GM12878 (cell line): ENCODE results near the gene SBF1. TPM values are rescaled to one million over a fixed set of nuclear protein-coding genes. Genes with fewer than 3 reads are reported as not detected.

Experiments
- ATAC-seq: fragments of 200-7000 bp; cut with Tn5 transposase; 3 replicates; pipeline ENCODE4 v1.9.1; 2020; ENCODE audit warnings: mild to moderate bottlenecking, moderate library complexity
- BruUV-seq: library from RNA; stranded (reverse); fragments of 400-500 nt; replicated peaks from 2 replicates; lab custom pipeline; 2021; lab: Mats Ljungman, UMichigan
- CTCF ChIA-PET: fragments of 300-600 bp; sonication (Branson Sonifier 250); formaldehyde crosslinking; extraction: SDS; loops from one replicate; lab custom pipeline; 2021; ENCODE audit warnings: inconsistent platforms; lab: Yijun Ruan, JAX
- POLR2A ChIA-PET: fragments of 350-600 bp; formaldehyde crosslinking; extraction: SDS; loops from one replicate; lab custom pipeline; 2021; ENCODE audit warnings: inconsistent platforms; lab: Charles Lee
- RAD21 ChIA-PET: fragments of 300-600 bp; sonication (Branson Sonifier 250); formaldehyde crosslinking; loops from one replicate; lab custom pipeline; 2023; ENCODE audit warnings: antibody characterized with exemption; ENCODE audit not compliant: unreplicated experiment; lab: Charles Lee
- SMC1A ChIA-PET: fragments of 300-600 bp; sonication (Branson Sonifier 250); formaldehyde crosslinking; loops from one replicate; lab custom pipeline; 2023; ENCODE audit not compliant: unreplicated experiment, uncharacterized antibody; lab: Charles Lee
- DNase-seq: peaks from one replicate; pipeline ENCODE4 v3.0.0-alpha.2; 2011; ENCODE audit warnings: low read depth, low spot score
- FAIRE-seq: peaks from 3 replicates; lab custom pipeline; 2011; peaks lifted over from hg19 to GRCh38; lab: Jason Lieb, UNC
- H2AFZ ChIP-seq: 2 replicates; pipeline ENCODE4 v1.6.0; 2011; ENCODE audit warnings: low read depth, low read length, control low read depth; ENCODE audit not compliant: control insufficient read depth
- H3K27ac ChIP-seq: 2 replicates; pipeline ENCODE4 v1.5.1; 2011; ENCODE audit warnings: control low read depth; ENCODE audit not compliant: control insufficient read depth, insufficient read depth
- H3K27me3 ChIP-seq, 2 experiments: replicated peaks in 1 of 2; 2 replicates each; pipeline versions ENCODE4 v1.6.0 to v1.6.1; 2011; ENCODE audit warnings: low read length in 1 of 2; ENCODE audit not compliant: control insufficient read depth in 2 of 2, insufficient read depth in 2 of 2
- H3K36me3 ChIP-seq, 2 experiments: 2 replicates each; pipeline ENCODE4 v1.5.1; 2011; ENCODE audit warnings: low read length in 1 of 2; ENCODE audit not compliant: control insufficient read depth in 2 of 2, insufficient read depth in 2 of 2
- H3K4me1 ChIP-seq: 2 replicates; pipeline ENCODE4 v1.6.1; 2011; ENCODE audit warnings: mild to moderate bottlenecking, low read length, moderate library complexity, mixed read lengths; ENCODE audit not compliant: control insufficient read depth, insufficient read depth
- H3K4me2 ChIP-seq: 2 replicates; pipeline ENCODE4 v1.6.0; 2011; ENCODE audit warnings: control low read depth; ENCODE audit not compliant: control insufficient read depth, insufficient read depth
- H3K4me3 ChIP-seq: fragments of 200-600 bp; sonication (generic); 2 replicates; pipeline ENCODE4 v1.5.1; 2016
- H3K79me2 ChIP-seq: 2 replicates; pipeline ENCODE4 v1.6.0; 2011; ENCODE audit warnings: low read length; ENCODE audit not compliant: control insufficient read depth, insufficient read depth
- H3K9ac ChIP-seq: 2 replicates; pipeline ENCODE4 v1.8.0; 2011; ENCODE audit warnings: low read length, control low read depth, mixed read lengths; ENCODE audit not compliant: control insufficient read depth, insufficient read depth
- H3K9me3 ChIP-seq: replicated peaks from 3 replicates; pipeline ENCODE4 v1.5.1; 2011; ENCODE audit warnings: mild to moderate bottlenecking, low read length; ENCODE audit not compliant: control insufficient read depth, insufficient read depth
- H4K20me1 ChIP-seq: 2 replicates; pipeline ENCODE4 v1.6.0; 2011; ENCODE audit not compliant: control insufficient read depth, insufficient read depth
- HDGF ChIP-seq: fragments of 450-650 bp; IDR thresholded peaks from 2 replicates; pipeline ENCODE4 v1.6.1; 2016; ENCODE audit warnings: antibody characterized with exemption
- NFYB ChIP-seq: IDR thresholded peaks from 2 replicates; pipeline ENCODE4 v1.6.1; 2011; ENCODE audit warnings: low read depth, mild to moderate bottlenecking, low read length, improper control_type of control experiment, moderate library complexity; ENCODE audit not compliant: insufficient read depth
- POU2F2 ChIP-seq: IDR thresholded peaks from 3 replicates; pipeline ENCODE4 v1.6.1; 2011; ENCODE audit warnings: low read depth, mild to moderate bottlenecking, low read length, borderline replicate concordance
- SMC3 ChIP-seq: IDR thresholded peaks from 2 replicates; pipeline ENCODE4 v1.6.1; 2011; ENCODE audit warnings: low read length, improper control_type of control experiment, borderline replicate concordance
- ZBTB11 ChIP-seq: fragments of 450-650 bp; formaldehyde crosslinking; IDR thresholded peaks from 2 replicates; pipeline ENCODE4 v1.5.0; 2022; ENCODE audit warnings: mild to moderate bottlenecking, missing genetic modification characterization
- WGBS: methylation state at CpG from one replicate; pipeline ENCODE4 v1.1.6; 2016; ENCODE audit warnings: low lambda C conversion rate; ENCODE audit not compliant: insufficient replicate concordance, insufficient coverage; ENCODE audit errors: missing lambda C conversion rate; 5-methylcytosine and 5-hydroxymethylcytosine counted together
- in situ Hi-C: fragments of 300-500 bp; cut with MboI; formaldehyde crosslinking; loops from 9 replicates; pipeline ENCODE4 v1.14.3; 2018; ENCODE audit warnings: mixed read lengths
- intact Hi-C: fragments of 100-400 bp; cut with micrococcal nuclease; formaldehyde crosslinking; loops from one replicate; pipeline ENCODE4 v1.14.2; 2022; ENCODE audit not compliant: unreplicated experiment
- polyA plus RNA-seq, 11 experiments: library from polyadenylated mRNA; depleted of rRNA in 4 of 11; unstranded in 6 of 11; stranded (reverse) in 5 of 11; fragments of >200 nt; fragmentation: Nextera tagmentation in 4 of 11; fragmentation: Illumina TruSeq in 1 of 11; extraction: Ambion mirVana in 4 of 11; extraction: Trizol in 1 of 11; gene quantifications; 1 replicate in 1 of 11; 2 replicates in 10 of 11; pipeline versions ENCODE4 v1.2.1 to v1.2.3, GENCODE V29; 2011 to 2016; ENCODE audit warnings: inconsistent platforms in 2 of 11, missing spikeins in 2 of 11, low read depth in 1 of 11
- total RNA-seq, 4 experiments: library from RNA; depleted of rRNA in 3 of 4; stranded (reverse); fragments of >200 nt in 3 of 4; fragmentation: Illumina TruSeq in 1 of 4; extraction: Trizol in 1 of 4; gene quantifications; 2 replicates each; pipeline versions ENCODE4 v1.2.1 to v1.2.3, GENCODE V29; 2013 to 2021

The SBF1 gene
- total and polyA plus RNA-seq, 10 of the 15 experiments (the other 5 are each of a cell fraction or from before 2014, with no cell fraction given), result 0.23 to 95.0 (median 17.8) TPM

- no TSS peak for BruUV-seq
- H3K9ac ChIP-seq, result no peak overlapping the region
Measured at GRCh38 chr22:50432131-50432876, 42.5 kb downstream of the SBF1 start.

More at GRCh38 chr22:50432131-50432876, 42.5 kb downstream of the SBF1 start:
- Histone ChIP-seq H4K20me1 (no peaks in the 10 kb centered on the region), H3K36me3 (peaks cover 12 to 27% of the 10 kb centered on the region in 2 experiments; a peak in 3 of 4 replicates)
- TF ChIP-seq SMC3 (no peak), HDGF (no peak), NFYB (no peak), POU2F2 (no peak), ZBTB11 (no peak)
- TF ChIP-seq, all 136 proteins: peak for 0
- POLR2A ChIA-PET, result no interaction called here
- SMC1A ChIA-PET, result no interaction called here
- no peaks in the 10 kb centered on the region for H3K79me2 ChIP-seq
- 97% methylated on average over 32 of the region's 35 CpGs for WGBS
- FAIRE-seq (no peak), DNase-seq (no peak), ATAC-seq (no peak)
- no peak overlapping the region for H2AFZ ChIP-seq
- H3K9me3 ChIP-seq, result no peaks in the 10 kb centered on the region
- no peaks in the 10 kb centered on the region for H3K27me3 ChIP-seq
- H3K4me1 ChIP-seq, result no peaks in the 10 kb centered on the region
- H3K27ac ChIP-seq, result no peak overlapping the region
- in situ Hi-C loops, result no loop called here
- no peak overlapping the region for H3K4me2 ChIP-seq
- RAD21 ChIA-PET, result no interaction called here
- H3K4me3 ChIP-seq, result no peak overlapping the region
- intact Hi-C loops, result no loop called here
- CTCF ChIA-PET, result no interaction called here
